K562 (cell line): ENCODE results near the gene CRABP2. TPM values are rescaled to one million over a fixed set of nuclear protein-coding genes. Genes with fewer than 3 reads are reported as not detected.
A peak's percentile ranks its signal among the peaks of the same experiment; 100 is the strongest.

Experiments
- AFF1 ChIP-seq, 2 experiments: fragments of 450-650 bp; IDR thresholded peaks; 2 replicates each; pipeline ENCODE4 v1.6.1; 2018; ENCODE audit warnings: mild to moderate bottlenecking in 2 of 2, low read depth in 1 of 2; ENCODE audit not compliant: partially characterized antibody in 2 of 2
- ATF1 ChIP-seq, 2 experiments: fragments of 450-650 bp in 1 of 2; IDR thresholded peaks; 2 replicates each; pipeline ENCODE4 v1.6.1; 2016; ENCODE audit warnings: missing compliant biosample characterization in 1 of 2, missing genetic modification characterization in 1 of 2
- ELF2 ChIP-seq: fragments of 250-450 bp; sonication (Bioruptor Pico); IDR thresholded peaks from 2 replicates; pipeline ENCODE4 v1.5.0; 2021; ENCODE audit warnings: mild to moderate bottlenecking
- RHOXF2B ChIP-seq: fragments of 250-450 bp; sonication (Bioruptor Pico); conservative IDR thresholded peaks from 2 replicates; pipeline ENCODE4 v1.5.1; 2021
- RREB1 ChIP-seq: fragments of 250-450 bp; sonication (Bioruptor Pico); IDR thresholded peaks from 2 replicates; pipeline ENCODE4 v1.4.0; 2020
- ZFX ChIP-seq: sonication (generic); formaldehyde crosslinking; IDR thresholded peaks from 2 replicates; pipeline ENCODE4 v1.8.0; 2022; ENCODE audit warnings: mild to moderate bottlenecking, missing genetic modification reagents, moderate library complexity
- polyA plus RNA-seq, 8 experiments: library from polyadenylated mRNA; depleted of rRNA in 4 of 8; stranded (reverse) in 5 of 8; unstranded in 3 of 8; fragments of >200 nt; fragmentation: Nextera tagmentation in 2 of 8; fragmentation: Illumina TruSeq in 1 of 8; extraction: Ambion mirVana in 2 of 8; extraction: Trizol in 1 of 8; gene quantifications; 2 replicates each; pipeline versions ENCODE4 v1.2.1 to v1.2.3, GENCODE V29; 2011 to 2014; ENCODE audit warnings: inconsistent platforms in 1 of 8, missing spikeins in 1 of 8
- total RNA-seq, 7 experiments: library from RNA; depleted of rRNA in 6 of 7; stranded (reverse); fragments of >200 nt in 6 of 7; fragmentation: Illumina TruSeq in 2 of 7; extraction: Trizol in 2 of 7; gene quantifications; 2 replicates each; pipeline versions ENCODE4 v1.2.1 to v1.2.3, GENCODE V29; 2011 to 2021; ENCODE audit warnings: low replicate concordance in 1 of 7

CRABP2 gene
- total and polyA plus RNA-seq, 9 of the 15 experiments (the other 6 are each of a cell fraction or from before 2014, with no cell fraction given), result 0.30 to 2.5 (median 0.82) TPM

- TF ChIP-seq RHOXF2B (CRISPR knock-in tag), result no peak
- no peak for TF ChIP-seq ELF2
- no peak for TF ChIP-seq RREB1 (CRISPR knock-in tag)
- TF ChIP-seq ATF1 (CRISPR knock-in tag; IDR thresholded peaks at IDR 0.05), result no peak
- TF ChIP-seq ATF1 (tag; IDR thresholded peaks at IDR 0.05), result no peak
- TF ChIP-seq AFF1 (IDR thresholded peaks at IDR 0.05; ENCODE audit: low read depth in 1 of 2, partially characterized antibody in 2 of 2), result peak in 1 of 2 experiments; percentile 36
- TF ChIP-seq ZFX (CRISPR knock-in tag), result no peak
Measured at GRCh38 chr1:156652131-156652991, 53.0 kb downstream of the CRABP2 start (continued).

Other genes starting within 250 kb of the CRABP2 start
Only the 7 nearest of the 18 such genes appear.
- 0.12 TPM in 1 of 2 replicates, not detected in the other for gene BCAN, start 63.5 kb downstream of the CRABP2 start, total RNA-seq (2014; rRNA removed)
- not detected in 2 replicates for gene BCAN, start 63.5 kb downstream of the CRABP2 start, total RNA-seq (2014; rRNA removed; fragmentation: Illumina TruSeq; extraction: Trizol)
- 0.08 TPM in 1 of 2 replicates, not detected in the other for gene BCAN, start 63.5 kb downstream of the CRABP2 start, total RNA-seq (2015; rRNA removed; fragmentation: Illumina TruSeq; extraction: Trizol)
- gene BCAN, start 63.5 kb downstream of the CRABP2 start, total RNA-seq (2021), result 0.22 TPM in 1 of 2 replicates, not detected in the other
- 0.06 and 0.09 TPM in 2 replicates for gene BCAN, start 63.5 kb downstream of the CRABP2 start, polyA plus RNA-seq (2011; rRNA removed)
- 0.19 and 0.33 TPM in 2 replicates for gene BCAN, start 63.5 kb downstream of the CRABP2 start, polyA plus RNA-seq (2014; fragmentation: Illumina TruSeq; extraction: Trizol)
- under 1 TPM in 1 of 2 experiments, not detected in 1; 0.04 TPM for gene BCAN, start 63.5 kb downstream of the CRABP2 start, polyA plus RNA-seq (2014; fragmentation: Nextera tagmentation; extraction: Ambion mirVana)
- 0.22 and 0.23 TPM in 2 replicates for gene BCAN, start 63.5 kb downstream of the CRABP2 start, polyA plus RNA-seq (2014; rRNA removed)
- gene NES, start 28.2 kb downstream of the CRABP2 start, total RNA-seq (2014; rRNA removed), result 5.8 and 6.6 TPM in 2 replicates
- gene NES, start 28.2 kb downstream of the CRABP2 start, total RNA-seq (2014; rRNA removed; fragmentation: Illumina TruSeq; extraction: Trizol), result 3.3 and 4.1 TPM in 2 replicates
- gene NES, start 28.2 kb downstream of the CRABP2 start, total RNA-seq (2015; rRNA removed; fragmentation: Illumina TruSeq; extraction: Trizol), result 4.8 and 4.9 TPM in 2 replicates
- gene NES, start 28.2 kb downstream of the CRABP2 start, total RNA-seq (2021), result 5.5 and 8.6 TPM in 2 replicates
- gene NES, start 28.2 kb downstream of the CRABP2 start, polyA plus RNA-seq (2011; rRNA removed), result 2.7 TPM in 2 replicates
- gene NES, start 28.2 kb downstream of the CRABP2 start, polyA plus RNA-seq (2014; fragmentation: Illumina TruSeq; extraction: Trizol), result 5.4 and 6.3 TPM in 2 replicates
- gene NES, start 28.2 kb downstream of the CRABP2 start, polyA plus RNA-seq (2014; fragmentation: Nextera tagmentation; extraction: Ambion mirVana), result under 1 TPM; 0.10 to 0.13 TPM
- 2.5 and 4.2 TPM in 2 replicates for gene NES, start 28.2 kb downstream of the CRABP2 start, polyA plus RNA-seq (2014; rRNA removed)
- 33.1 and 39.1 TPM in 2 replicates for gene METTL25B, start 22.9 kb upstream of the CRABP2 start, total RNA-seq (2014; rRNA removed)
- gene METTL25B, start 22.9 kb upstream of the CRABP2 start, total RNA-seq (2014; rRNA removed; fragmentation: Illumina TruSeq; extraction: Trizol), result 17.8 and 26.3 TPM in 2 replicates
- 27.0 and 30.3 TPM in 2 replicates for gene METTL25B, start 22.9 kb upstream of the CRABP2 start, total RNA-seq (2015; rRNA removed; fragmentation: Illumina TruSeq; extraction: Trizol)
- gene METTL25B, start 22.9 kb upstream of the CRABP2 start, total RNA-seq (2021), result 46.3 and 48.3 TPM in 2 replicates
- gene METTL25B, start 22.9 kb upstream of the CRABP2 start, polyA plus RNA-seq (2011; rRNA removed), result 37.1 and 46.1 TPM in 2 replicates
- 33.9 and 37.7 TPM in 2 replicates for gene METTL25B, start 22.9 kb upstream of the CRABP2 start, polyA plus RNA-seq (2014; fragmentation: Illumina TruSeq; extraction: Trizol)
- 10 to 100 TPM in 1 of 2 experiments, 1 to 10 TPM in 1; 7.7 to 13.2 TPM for gene METTL25B, start 22.9 kb upstream of the CRABP2 start, polyA plus RNA-seq (2014; fragmentation: Nextera tagmentation; extraction: Ambion mirVana)
- 41.8 and 57.4 TPM in 2 replicates for gene METTL25B, start 22.9 kb upstream of the CRABP2 start, polyA plus RNA-seq (2014; rRNA removed)
- 34.3 and 40.7 TPM in 2 replicates for gene ISG20L2, start 23.2 kb upstream of the CRABP2 start, total RNA-seq (2014; rRNA removed)
- gene ISG20L2, start 23.2 kb upstream of the CRABP2 start, total RNA-seq (2014; rRNA removed; fragmentation: Illumina TruSeq; extraction: Trizol), result 57.7 and 59.6 TPM in 2 replicates
- gene ISG20L2, start 23.2 kb upstream of the CRABP2 start, total RNA-seq (2015; rRNA removed; fragmentation: Illumina TruSeq; extraction: Trizol), result 52.6 and 53.3 TPM in 2 replicates
- gene ISG20L2, start 23.2 kb upstream of the CRABP2 start, total RNA-seq (2021), result 46.3 and 50.3 TPM in 2 replicates
- 59.5 and 63.8 TPM in 2 replicates for gene ISG20L2, start 23.2 kb upstream of the CRABP2 start, polyA plus RNA-seq (2011; rRNA removed)
- gene ISG20L2, start 23.2 kb upstream of the CRABP2 start, polyA plus RNA-seq (2014; fragmentation: Illumina TruSeq; extraction: Trizol), result 100 and 130 TPM in 2 replicates
- 10 to 100 TPM; 21.3 to 50.3 TPM for gene ISG20L2, start 23.2 kb upstream of the CRABP2 start, polyA plus RNA-seq (2014; fragmentation: Nextera tagmentation; extraction: Ambion mirVana)
- 41.5 and 50.9 TPM in 2 replicates for gene ISG20L2, start 23.2 kb upstream of the CRABP2 start, polyA plus RNA-seq (2014; rRNA removed)
- 103 and 134 TPM in 2 replicates for gene MRPL24, start 35.5 kb upstream of the CRABP2 start, total RNA-seq (2014; rRNA removed)
- 91.6 and 91.8 TPM in 2 replicates for gene MRPL24, start 35.5 kb upstream of the CRABP2 start, total RNA-seq (2014; rRNA removed; fragmentation: Illumina TruSeq; extraction: Trizol)
- gene MRPL24, start 35.5 kb upstream of the CRABP2 start, total RNA-seq (2015; rRNA removed; fragmentation: Illumina TruSeq; extraction: Trizol), result 105 and 113 TPM in 2 replicates
- 74.0 and 74.3 TPM in 2 replicates for gene MRPL24, start 35.5 kb upstream of the CRABP2 start, total RNA-seq (2021)
- 97.5 and 101 TPM in 2 replicates for gene MRPL24, start 35.5 kb upstream of the CRABP2 start, polyA plus RNA-seq (2011; rRNA removed)
- gene MRPL24, start 35.5 kb upstream of the CRABP2 start, polyA plus RNA-seq (2014; fragmentation: Illumina TruSeq; extraction: Trizol), result 153 and 163 TPM in 2 replicates
- gene MRPL24, start 35.5 kb upstream of the CRABP2 start, polyA plus RNA-seq (2014; fragmentation: Nextera tagmentation; extraction: Ambion mirVana), result 100 to 1,000 TPM; 206 to 267 TPM
- gene MRPL24, start 35.5 kb upstream of the CRABP2 start, polyA plus RNA-seq (2014; rRNA removed), result 115 and 141 TPM in 2 replicates
- 470 and 501 TPM in 2 replicates for gene HDGF, start 46.1 kb upstream of the CRABP2 start, total RNA-seq (2014; rRNA removed)
- 400 and 403 TPM in 2 replicates for gene HDGF, start 46.1 kb upstream of the CRABP2 start, total RNA-seq (2014; rRNA removed; fragmentation: Illumina TruSeq; extraction: Trizol)
- 392 and 404 TPM in 2 replicates for gene HDGF, start 46.1 kb upstream of the CRABP2 start, total RNA-seq (2015; rRNA removed; fragmentation: Illumina TruSeq; extraction: Trizol)
- gene HDGF, start 46.1 kb upstream of the CRABP2 start, total RNA-seq (2021), result 390 and 425 TPM in 2 replicates
- 224 and 310 TPM in 2 replicates for gene HDGF, start 46.1 kb upstream of the CRABP2 start, polyA plus RNA-seq (2011; rRNA removed)
- gene HDGF, start 46.1 kb upstream of the CRABP2 start, polyA plus RNA-seq (2014; fragmentation: Illumina TruSeq; extraction: Trizol), result 507 and 601 TPM in 2 replicates
- 10 to 100 TPM; 38.8 to 41.8 TPM for gene HDGF, start 46.1 kb upstream of the CRABP2 start, polyA plus RNA-seq (2014; fragmentation: Nextera tagmentation; extraction: Ambion mirVana)
- gene HDGF, start 46.1 kb upstream of the CRABP2 start, polyA plus RNA-seq (2014; rRNA removed), result 358 and 372 TPM in 2 replicates
- gene PRCC, start 62.0 kb upstream of the CRABP2 start, total RNA-seq (2014; rRNA removed), result 51.0 and 86.2 TPM in 2 replicates
- 32.1 and 35.1 TPM in 2 replicates for gene PRCC, start 62.0 kb upstream of the CRABP2 start, total RNA-seq (2014; rRNA removed; fragmentation: Illumina TruSeq; extraction: Trizol)
- gene PRCC, start 62.0 kb upstream of the CRABP2 start, total RNA-seq (2015; rRNA removed; fragmentation: Illumina TruSeq; extraction: Trizol), result 35.8 and 41.1 TPM in 2 replicates
- gene PRCC, start 62.0 kb upstream of the CRABP2 start, total RNA-seq (2021), result 85.3 and 89.5 TPM in 2 replicates
- 38.8 and 70.2 TPM in 2 replicates for gene PRCC, start 62.0 kb upstream of the CRABP2 start, polyA plus RNA-seq (2011; rRNA removed)
- 133 and 201 TPM in 2 replicates for gene PRCC, start 62.0 kb upstream of the CRABP2 start, polyA plus RNA-seq (2014; fragmentation: Illumina TruSeq; extraction: Trizol)
- 10 to 100 TPM; 23.9 to 25.5 TPM for gene PRCC, start 62.0 kb upstream of the CRABP2 start, polyA plus RNA-seq (2014; fragmentation: Nextera tagmentation; extraction: Ambion mirVana)
- 53.6 and 68.0 TPM in 2 replicates for gene PRCC, start 62.0 kb upstream of the CRABP2 start, polyA plus RNA-seq (2014; rRNA removed)